Lung microvascular endothelial cell (primary cell): ENCODE results near the gene COBL. TPM values are rescaled to one million over a fixed set of nuclear protein-coding genes. Genes with fewer than 3 reads are reported as not detected.

Experiments
- DNase-seq, 2 donors: peaks; one replicate each; pipeline versions ENCODE4 v3.0.0 to v3.0.0-alpha.2; 2010; ENCODE audit warnings: low read depth in 2 of 2
- total RNA-seq: library from RNA; depleted of rRNA; stranded (reverse); fragments of >200 nt; gene quantifications from 2 replicates; pipeline ENCODE4 v1.2.1, GENCODE V29; 2014

The COBL gene
- total RNA-seq, 1 donor from 2014 or later: not detected

DNA sequence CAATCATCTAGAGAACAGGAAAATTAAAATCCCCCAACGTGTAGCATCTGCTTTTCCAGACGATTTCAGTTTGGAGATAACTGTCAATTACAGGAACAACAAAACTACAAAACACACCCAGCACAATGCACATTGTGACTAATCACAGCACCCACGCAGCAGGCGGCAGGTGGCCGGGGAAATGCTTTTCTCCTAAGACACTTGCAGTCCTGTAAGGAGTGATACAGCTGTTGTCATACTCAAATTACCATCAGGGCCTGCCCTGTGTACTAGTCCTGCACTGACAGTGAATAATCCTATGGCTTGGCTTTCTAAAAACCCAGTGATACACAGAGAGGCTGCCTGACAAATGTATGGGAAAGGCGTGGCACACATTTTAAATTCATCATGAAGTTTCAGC is 37.8 kb downstream of the COBL start:
- no peak for DNase-seq

DNA sequence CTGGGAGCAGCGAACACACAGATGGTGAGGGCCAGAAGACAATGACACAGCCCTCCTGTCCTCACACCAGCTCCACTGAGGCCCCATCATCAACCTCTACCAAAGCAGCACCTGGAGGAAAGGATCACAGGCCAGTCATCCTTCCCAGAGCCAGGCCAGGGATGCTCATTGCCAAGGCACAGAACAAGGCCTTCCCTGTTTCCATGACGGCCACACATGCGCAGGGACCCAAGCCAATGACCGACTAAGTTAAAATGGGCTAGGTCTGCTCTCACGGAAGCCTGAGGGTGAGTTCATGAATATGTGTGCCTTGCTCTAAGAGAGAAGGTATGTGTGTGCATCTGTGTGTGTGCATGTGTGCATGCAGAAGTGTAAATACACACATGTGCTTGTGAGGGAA is 39.6 kb downstream of the COBL start:
- DNase-seq: no peak

- DNase-seq: no peak
These were observed 40.5 kb downstream of the COBL start for GRCh38 chr7:51276091-51276605.

- DNase-seq: no peak
These were observed 41.1 kb downstream of the COBL start for GRCh38 chr7:51275532-51275931.

- DNase-seq: no peak
These were observed 41.7 kb downstream of the COBL start for GRCh38 chr7:51274955-51275354.

- DNase-seq: no peak
These were observed 42.6 kb downstream of the COBL start for GRCh38 chr7:51274001-51274400.

GRCh38 chr7:51273360-51273759 is 43.2 kb downstream of the COBL start:
- no peak for DNase-seq

DNA sequence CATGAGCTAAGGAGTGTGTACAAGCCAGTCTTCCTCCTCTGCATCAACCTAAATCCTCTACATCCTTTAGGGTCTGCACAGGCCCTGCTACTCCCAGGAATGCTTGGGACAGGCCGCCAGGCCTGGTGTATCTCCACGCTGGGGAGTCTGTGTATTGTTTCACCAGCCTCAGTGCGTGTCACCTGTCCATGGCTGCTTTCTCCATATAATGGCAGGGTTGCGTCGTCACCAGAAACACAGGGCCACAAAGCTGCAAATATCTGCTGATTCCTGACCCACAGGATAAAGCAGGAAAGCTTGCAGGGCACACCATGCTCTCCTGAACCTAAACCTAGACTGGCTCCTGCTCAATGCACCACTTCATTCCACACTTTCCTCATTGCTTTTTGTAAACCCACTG is 45.6 kb downstream of the COBL start:
- no peak for DNase-seq

- DNase-seq: no peak
These were observed 46.7 kb downstream of the COBL start for GRCh38 chr7:51269911-51270310.

- DNase-seq: no peak
These were observed 47.3 kb downstream of the COBL start for GRCh38 chr7:51269321-51269720.

GRCh38 chr7:51268859-51269258 is 47.8 kb downstream of the COBL start:
- DNase-seq: no peak

- DNase-seq: no peak
These were observed 49.4 kb downstream of the COBL start for GRCh38 chr7:51267169-51267568.

GRCh38 chr7:51265066-51265907 is 51.3 kb downstream of the COBL start:
- no peak for DNase-seq

DNA sequence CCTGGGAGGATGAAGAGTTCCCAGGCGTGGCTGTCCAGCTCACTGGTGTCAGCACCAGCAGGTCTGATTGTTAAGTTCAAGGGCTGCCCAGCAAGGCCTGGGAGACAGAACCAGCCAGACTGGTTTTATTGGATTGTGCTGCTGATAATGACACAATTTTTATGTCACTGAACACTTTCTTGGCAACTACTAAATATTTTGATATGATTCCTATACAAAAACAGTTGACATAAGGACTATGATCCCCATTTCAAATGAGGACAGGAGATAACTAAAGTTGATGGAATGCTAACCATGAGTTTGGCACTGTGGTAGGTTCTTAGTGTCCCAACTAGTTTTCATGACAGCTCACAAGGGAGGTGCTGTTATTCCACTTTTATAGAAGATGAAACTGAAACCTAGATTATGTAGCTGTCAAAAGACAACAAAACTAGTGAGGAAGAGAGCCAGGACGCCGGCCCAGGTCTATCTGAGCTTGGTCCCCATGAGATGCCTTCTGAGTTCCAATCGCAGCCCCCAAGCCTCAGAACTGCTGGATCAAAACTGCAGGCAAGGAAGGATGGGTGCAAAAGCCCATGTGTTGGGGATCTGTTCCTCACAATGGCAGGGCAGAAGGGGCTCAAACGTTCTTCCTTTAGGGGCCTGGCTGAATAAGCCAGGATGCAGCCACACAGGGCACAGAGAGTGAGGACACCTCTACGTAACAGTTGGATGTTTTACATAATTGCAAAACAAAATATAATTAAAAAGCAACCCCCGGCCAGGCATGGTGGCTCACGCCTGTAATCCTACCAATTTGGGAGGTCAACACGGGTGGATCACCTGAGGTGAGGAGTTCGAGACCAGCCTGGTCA is 52.8 kb downstream of the COBL start:
- DNase-seq: no peak

GRCh38 chr7:51262796-51263531 is 53.6 kb downstream of the COBL start:
- no peak for DNase-seq

- no peak for DNase-seq
These were observed 54.4 kb downstream of the COBL start for GRCh38 chr7:51261950-51262795.

- no peak for DNase-seq
These were observed 55.3 kb downstream of the COBL start for GRCh38 chr7:51261117-51261835.

GRCh38 chr7:51260516-51260915 is 56.1 kb downstream of the COBL start:
- DNase-seq: no peak

DNA sequence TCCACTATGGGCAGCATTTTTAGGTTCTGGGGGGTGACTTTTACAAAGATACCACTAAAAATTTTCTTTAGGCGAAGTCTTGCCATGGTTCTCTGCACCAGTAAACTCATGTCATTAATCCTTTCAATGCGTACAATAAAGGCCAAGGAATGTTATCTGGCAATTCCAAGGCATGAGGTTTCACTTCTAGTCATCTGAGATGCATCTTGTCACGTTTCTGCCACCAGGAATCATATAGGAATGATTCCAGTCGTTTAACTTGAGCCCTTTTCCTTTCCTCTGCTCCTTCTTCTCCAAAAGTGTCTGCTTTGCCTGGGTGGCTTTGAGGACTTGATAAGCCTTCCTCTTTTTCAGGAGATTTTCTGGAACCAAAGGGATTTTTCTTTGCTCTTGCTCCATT is 56.8 kb downstream of the COBL start:
- no peak for DNase-seq

DNA sequence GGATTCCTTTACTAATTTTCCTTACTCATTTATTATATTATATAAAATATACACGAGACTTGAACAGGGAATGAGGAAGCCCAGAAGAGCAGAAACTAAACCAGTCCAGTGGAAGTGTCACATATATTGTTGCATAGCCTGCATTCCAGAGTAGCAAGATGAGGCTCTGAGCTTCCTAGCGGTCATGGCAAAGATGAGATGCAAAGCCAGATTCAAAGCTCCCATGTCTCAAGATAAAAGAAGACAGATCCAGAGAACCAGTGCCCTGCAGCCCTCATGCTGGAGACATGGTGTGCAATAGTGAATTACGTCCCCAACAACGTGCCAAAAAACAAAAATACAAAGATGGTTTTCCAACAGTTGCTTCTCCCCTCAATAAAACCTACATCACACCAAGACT is 59.7 kb downstream of the COBL start:
- DNase-seq: no peak
